Fibroblast of mammary gland (primary cell): ENCODE results near the gene FMC1.

Experiments
- DNase-seq: peaks from one replicate; pipeline ENCODE4 v3.0.0-alpha.2; 2010; ENCODE audit warnings: low read depth
- H3K4me3 ChIP-seq: 2 replicates; pipeline ENCODE4 v1.5.1; 2011; ENCODE audit warnings: low read depth, mild to moderate bottlenecking, low read length, moderate library complexity; ENCODE audit not compliant: control insufficient read depth
- TF ChIP-seq, protein P1 (sequence below): conservative IDR thresholded peaks from 2 replicates; pipeline ENCODE4 v1.5.1; 2011; ENCODE audit warnings: low read depth, low read length, inconsistent platforms; ENCODE audit not compliant: control insufficient read depth, insufficient read depth

Gene FMC1

DNA sequence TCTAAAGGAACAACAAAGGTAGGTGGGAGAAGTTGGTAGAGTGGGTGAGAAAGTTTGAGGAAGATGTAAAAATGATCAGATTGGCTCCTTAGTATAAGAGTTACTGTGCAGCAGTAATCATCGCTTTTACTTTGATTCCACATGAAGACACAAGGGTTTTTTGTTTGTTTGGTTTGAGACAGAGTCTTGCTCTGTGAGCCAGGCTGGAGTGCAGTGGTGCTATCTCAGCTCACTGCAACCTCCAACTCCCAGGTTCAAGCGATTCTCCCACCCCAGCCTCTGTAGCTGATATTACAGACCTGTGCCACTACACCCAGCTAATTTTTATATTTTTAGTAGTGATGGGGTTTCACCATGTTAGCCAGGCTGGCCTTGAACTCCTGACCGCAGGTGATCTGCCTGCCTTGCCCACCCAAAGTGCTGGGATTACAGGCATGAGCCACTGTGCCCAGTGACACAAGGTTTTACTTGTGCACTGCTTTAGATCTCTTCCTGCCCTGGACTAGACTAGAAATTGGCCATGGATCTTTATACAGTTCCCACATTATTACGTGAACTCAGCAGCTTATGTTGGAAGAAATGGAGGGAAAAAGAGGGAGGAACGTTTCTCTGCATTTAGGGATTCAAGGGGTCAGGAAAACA is 29.3 kb downstream of the FMC1 start:
- TF ChIP-seq, protein P1, sequence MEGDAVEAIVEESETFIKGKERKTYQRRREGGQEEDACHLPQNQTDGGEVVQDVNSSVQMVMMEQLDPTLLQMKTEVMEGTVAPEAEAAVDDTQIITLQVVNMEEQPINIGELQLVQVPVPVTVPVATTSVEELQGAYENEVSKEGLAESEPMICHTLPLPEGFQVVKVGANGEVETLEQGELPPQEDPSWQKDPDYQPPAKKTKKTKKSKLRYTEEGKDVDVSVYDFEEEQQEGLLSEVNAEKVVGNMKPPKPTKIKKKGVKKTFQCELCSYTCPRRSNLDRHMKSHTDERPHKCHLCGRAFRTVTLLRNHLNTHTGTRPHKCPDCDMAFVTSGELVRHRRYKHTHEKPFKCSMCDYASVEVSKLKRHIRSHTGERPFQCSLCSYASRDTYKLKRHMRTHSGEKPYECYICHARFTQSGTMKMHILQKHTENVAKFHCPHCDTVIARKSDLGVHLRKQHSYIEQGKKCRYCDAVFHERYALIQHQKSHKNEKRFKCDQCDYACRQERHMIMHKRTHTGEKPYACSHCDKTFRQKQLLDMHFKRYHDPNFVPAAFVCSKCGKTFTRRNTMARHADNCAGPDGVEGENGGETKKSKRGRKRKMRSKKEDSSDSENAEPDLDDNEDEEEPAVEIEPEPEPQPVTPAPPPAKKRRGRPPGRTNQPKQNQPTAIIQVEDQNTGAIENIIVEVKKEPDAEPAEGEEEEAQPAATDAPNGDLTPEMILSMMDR, result no peak
- no peak overlapping the region for H3K4me3 ChIP-seq
- no peak for DNase-seq

DNA sequence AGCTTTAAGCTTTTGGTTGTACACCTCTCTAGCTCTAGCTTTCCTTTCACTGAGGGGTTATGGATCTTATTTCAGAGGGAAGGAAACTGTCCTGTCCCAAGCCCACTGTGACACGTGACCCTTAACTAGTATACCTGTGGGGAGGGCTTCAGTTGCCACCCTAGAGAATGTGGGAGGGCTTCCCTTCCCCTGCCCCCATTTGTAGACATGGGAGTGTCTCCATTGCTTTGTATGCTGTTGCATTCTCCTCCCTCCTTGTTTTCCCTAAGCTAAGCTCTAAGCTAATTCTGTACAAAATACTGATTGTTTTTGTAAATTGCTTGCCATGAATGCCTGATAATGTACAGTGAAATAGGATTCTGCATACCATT is 29.8 kb downstream of the FMC1 start:
- TF ChIP-seq, protein P1, result no peak
- no peak for DNase-seq
- no peak overlapping the region for H3K4me3 ChIP-seq

DNA sequence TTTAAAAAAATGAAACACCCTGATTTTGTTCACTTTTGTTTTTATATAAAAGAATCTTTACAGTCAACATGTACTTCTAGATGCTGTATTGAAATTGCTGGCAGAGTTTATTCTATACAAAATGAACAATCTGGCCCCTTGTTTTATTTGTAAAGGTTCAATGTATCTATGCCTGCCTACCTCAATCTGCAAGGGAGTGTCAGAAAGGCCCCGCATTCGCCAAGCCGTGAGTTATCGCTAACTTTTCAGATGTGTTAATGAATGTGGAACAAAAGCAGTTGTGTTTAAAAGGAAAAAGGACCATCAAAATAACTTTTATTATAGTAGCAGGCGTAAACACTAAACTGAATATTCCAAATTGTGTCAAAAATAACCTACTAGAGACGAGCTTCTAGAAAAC is 33.1 kb downstream of the FMC1 start:
- no peak overlapping the region for H3K4me3 ChIP-seq
- TF ChIP-seq, protein P1, result no peak
- DNase-seq, result no peak

DNA sequence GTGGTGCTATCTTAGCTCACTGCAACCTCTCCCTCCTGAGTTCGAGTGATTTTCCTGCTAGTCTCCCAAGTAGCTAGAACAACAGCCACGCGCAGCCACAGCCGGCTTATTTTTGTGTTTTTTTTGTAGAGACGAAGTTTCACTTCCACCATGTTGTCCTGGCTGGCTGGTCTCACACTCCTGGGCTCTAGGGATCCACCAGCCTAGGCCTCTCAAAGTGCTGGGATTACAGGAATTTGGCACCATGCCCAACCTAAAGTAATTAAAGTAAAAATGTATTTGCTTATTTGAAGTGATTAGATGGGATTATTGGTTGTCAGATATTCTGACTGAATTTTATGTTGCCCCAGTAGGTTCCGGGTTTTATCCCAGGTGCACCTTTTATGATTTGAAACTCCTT is 41.3 kb downstream of the FMC1 start:
- no peak for DNase-seq
- no peak overlapping the region for H3K4me3 ChIP-seq
- TF ChIP-seq, protein P1, result no peak

DNA sequence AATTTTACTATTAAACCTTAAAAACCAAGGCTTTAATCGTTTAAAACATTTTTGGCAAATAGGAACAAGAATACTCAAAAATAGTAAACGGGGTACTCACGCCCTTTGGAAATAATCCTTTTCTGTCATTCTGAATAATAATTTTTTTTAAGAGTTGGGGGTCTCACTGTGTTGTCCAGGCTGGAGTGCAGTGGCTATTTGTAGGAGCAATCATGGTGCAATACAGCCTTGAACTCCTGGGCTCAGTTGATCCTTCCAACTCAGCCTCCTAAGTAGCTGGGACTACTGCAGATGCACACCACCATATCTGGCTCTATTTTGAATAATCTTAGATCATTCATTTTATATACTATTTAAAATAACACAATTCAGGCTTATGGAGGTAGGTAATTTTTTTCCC is 43.5 kb downstream of the FMC1 start:
- TF ChIP-seq, protein P1, result no peak
- DNase-seq, result no peak
- H3K4me3 ChIP-seq, result no peak overlapping the region

DNA sequence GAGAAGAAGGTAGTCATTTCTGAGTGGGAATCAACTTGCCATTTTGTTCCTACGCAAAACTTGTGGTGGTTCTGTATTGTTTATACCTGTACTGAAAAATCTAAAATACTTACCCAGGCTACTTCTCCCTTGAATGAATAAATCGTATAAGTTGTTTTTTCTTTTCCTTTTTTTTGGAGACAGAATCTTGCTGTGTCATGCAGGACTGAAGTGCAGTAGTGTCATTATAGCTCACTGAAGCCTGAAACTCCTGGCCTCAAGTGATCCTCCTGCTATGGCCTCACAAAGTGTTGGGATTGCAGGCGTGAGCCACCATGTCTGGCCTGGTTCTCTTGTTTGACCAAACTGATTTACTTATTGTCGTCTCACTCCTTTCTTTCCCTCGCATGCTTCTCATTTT is 46.5 kb downstream of the FMC1 start:
- TF ChIP-seq, protein P1, result no peak
- no peak for DNase-seq
- no peak overlapping the region for H3K4me3 ChIP-seq

DNA sequence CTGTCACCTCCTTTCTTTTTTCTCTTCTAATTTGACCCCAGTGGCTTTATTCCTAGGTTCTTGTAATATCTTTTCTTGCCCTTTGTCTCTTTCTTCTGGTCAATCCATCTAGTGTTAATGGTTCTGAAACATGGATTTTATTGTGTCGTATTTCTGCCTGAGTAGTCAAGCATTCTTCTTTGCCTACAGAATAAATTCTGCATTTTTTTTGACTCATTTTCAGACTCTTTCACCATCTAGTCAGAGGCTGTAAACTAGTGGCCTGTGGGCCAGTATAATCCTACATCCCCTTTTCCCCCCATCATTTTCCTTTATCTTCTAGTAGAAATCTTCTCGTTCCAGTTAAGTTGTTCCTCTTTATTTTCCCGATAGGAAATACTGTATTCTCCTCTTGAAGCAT is 48.0 kb downstream of the FMC1 start:
- DNase-seq, result no peak
- TF ChIP-seq, protein P1, result no peak
- no peak overlapping the region for H3K4me3 ChIP-seq
